Erythroblast (primary cell): ENCODE data around the gene SLC38A8.

Experiments
- DNase-seq, 2 experiments: peaks; one replicate each; lab custom pipeline; 2025; lab: John Stamatoyannopoulos, UW
- GATA1 ChIP-seq: IDR thresholded peaks from 2 replicates; pipeline ENCODE4 v1.6.1; 2011; ENCODE audit warnings: low read depth, mild to moderate bottlenecking, control low read depth, low read length, moderate library complexity
- POLR2A ChIP-seq: IDR thresholded peaks from 2 replicates; pipeline ENCODE4 v1.6.1; 2011; ENCODE audit warnings: mild to moderate bottlenecking, low read length

Gene SLC38A8

GRCh38 chr16:84039696-84040095 is 2.9 kb downstream of the SLC38A8 start:
- DNase-seq: no peak
- TF ChIP-seq POLR2A (no peak), GATA1 (no peak)

GRCh38 chr16:84038469-84038868 is 4.1 kb downstream of the SLC38A8 start:
- no peak for DNase-seq
- TF ChIP-seq POLR2A (no peak), GATA1 (no peak)

GRCh38 chr16:84036982-84037425 is 5.6 kb downstream of the SLC38A8 start:
- no peak for DNase-seq
- TF ChIP-seq GATA1: no peak
- no peak for TF ChIP-seq POLR2A

- no peak for TF ChIP-seq POLR2A
- no peak for TF ChIP-seq GATA1
- DNase-seq: no peak
Observed at GRCh38 chr16:84036131-84036530, 6.5 kb downstream of the SLC38A8 start.

GRCh38 chr16:84034516-84034915 is 8.1 kb downstream of the SLC38A8 start:
- no peak for DNase-seq
- TF ChIP-seq GATA1 (no peak), POLR2A (no peak)

- no peak for TF ChIP-seq POLR2A
- no peak for DNase-seq
Observed at GRCh38 chr16:84033251-84034195, 9.1 kb downstream of the SLC38A8 start.

- TF ChIP-seq POLR2A (no peak), GATA1 (no peak)
- DNase-seq: no peak
Observed at GRCh38 chr16:84032458-84033178, 10.0 kb downstream of the SLC38A8 start.

- TF ChIP-seq POLR2A (no peak), GATA1 (no peak)
Observed at GRCh38 chr16:84031556-84031955, 11.0 kb downstream of the SLC38A8 start.

GRCh38 chr16:84029297-84030047 is 13.1 kb downstream of the SLC38A8 start:
- TF ChIP-seq GATA1 (no peak), POLR2A (no peak)
- no peak for DNase-seq

More at GRCh38 chr16:84031556-84031955, 11.0 kb downstream of the SLC38A8 start:
- DNase-seq: no peak

GRCh38 chr16:84027625-84028024 is 15.0 kb downstream of the SLC38A8 start:
- DNase-seq: no peak
- TF ChIP-seq POLR2A: no peak
- no peak for TF ChIP-seq GATA1

GRCh38 chr16:84026606-84027005 is 16.0 kb downstream of the SLC38A8 start:
- TF ChIP-seq POLR2A (no peak), GATA1 (no peak)
- no peak for DNase-seq

GRCh38 chr16:84024854-84025253 is 17.7 kb downstream of the SLC38A8 start:
- no peak for DNase-seq
- no peak for TF ChIP-seq GATA1
- no peak for TF ChIP-seq POLR2A

- TF ChIP-seq GATA1 (no peak), POLR2A (no peak)
- no peak for DNase-seq
Observed at GRCh38 chr16:84022644-84023043, 20.0 kb downstream of the SLC38A8 start.

GRCh38 chr16:84021488-84021887 is 21.1 kb downstream of the SLC38A8 start:
- no peak for DNase-seq
- TF ChIP-seq GATA1 (no peak), POLR2A (no peak)
